Adrenal gland (tissue), 5 donors: ENCODE results near the gene FAM153A.
"Not testable (repeated sequence)": the region's sequence is repeated elsewhere in the genome, so short reads cannot be mapped to it uniquely, and the experiment has no call there.

ENCODE experiments used
- CTCF ChIP-seq, 6 experiments: fragments of 450-650 bp in 4 of 6; fragments of 200-600 bp in 2 of 6; sonication (generic) in 1 of 6; IDR thresholded peaks; 1 replicate in 5 of 6; 2 replicates in 1 of 6; pipeline versions ENCODE4 v1.5.1 to v1.8.0; 2016 to 2021; ENCODE audit warnings: antibody characterized with exemption in 6 of 6, mild to moderate bottlenecking in 2 of 6, moderate library complexity in 1 of 6
- POLR2A ChIP-seq, 2 donors: fragments of 450-650 bp; IDR thresholded peaks; one replicate each; pipeline ENCODE4 v1.6.1; 2017; ENCODE audit warnings: antibody characterized with exemption in 2 of 2, mild to moderate bottlenecking in 2 of 2, moderate library complexity in 1 of 2
- donor health status: DM: no; HTN: no; CAD: no.

- not testable (repeated sequence) for TF ChIP-seq CTCF, POLR2A (IDR thresholded peaks at IDR 0.05)
These were observed 30.2 kb upstream of the FAM153A start for GRCh38 chr5:177812814-177813425.
